ENCODE measurements around the gene MUSTN1.

MUSTN1 gene

DNA sequence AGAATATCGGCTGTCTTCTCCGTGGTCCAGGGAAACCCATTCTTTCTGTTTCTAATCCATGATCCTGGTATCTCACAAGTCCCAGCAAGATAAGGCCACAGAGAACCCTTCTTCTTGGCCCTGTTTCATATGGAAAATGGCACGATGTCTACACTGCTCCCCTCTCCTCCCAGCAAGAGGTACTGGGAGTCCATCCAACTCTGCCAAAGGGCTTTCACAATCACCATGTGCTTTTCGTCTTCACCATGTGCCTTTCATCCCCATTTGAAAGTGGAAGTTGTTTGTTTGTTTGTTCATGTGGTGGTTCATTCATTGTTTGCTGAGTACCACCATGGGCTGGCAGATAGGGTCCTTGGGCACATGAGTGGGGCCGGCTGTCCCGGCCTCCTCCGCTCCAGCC is 34.7 kb downstream of the MUSTN1 start:
- TF ChIP-seq, protein P1, sequence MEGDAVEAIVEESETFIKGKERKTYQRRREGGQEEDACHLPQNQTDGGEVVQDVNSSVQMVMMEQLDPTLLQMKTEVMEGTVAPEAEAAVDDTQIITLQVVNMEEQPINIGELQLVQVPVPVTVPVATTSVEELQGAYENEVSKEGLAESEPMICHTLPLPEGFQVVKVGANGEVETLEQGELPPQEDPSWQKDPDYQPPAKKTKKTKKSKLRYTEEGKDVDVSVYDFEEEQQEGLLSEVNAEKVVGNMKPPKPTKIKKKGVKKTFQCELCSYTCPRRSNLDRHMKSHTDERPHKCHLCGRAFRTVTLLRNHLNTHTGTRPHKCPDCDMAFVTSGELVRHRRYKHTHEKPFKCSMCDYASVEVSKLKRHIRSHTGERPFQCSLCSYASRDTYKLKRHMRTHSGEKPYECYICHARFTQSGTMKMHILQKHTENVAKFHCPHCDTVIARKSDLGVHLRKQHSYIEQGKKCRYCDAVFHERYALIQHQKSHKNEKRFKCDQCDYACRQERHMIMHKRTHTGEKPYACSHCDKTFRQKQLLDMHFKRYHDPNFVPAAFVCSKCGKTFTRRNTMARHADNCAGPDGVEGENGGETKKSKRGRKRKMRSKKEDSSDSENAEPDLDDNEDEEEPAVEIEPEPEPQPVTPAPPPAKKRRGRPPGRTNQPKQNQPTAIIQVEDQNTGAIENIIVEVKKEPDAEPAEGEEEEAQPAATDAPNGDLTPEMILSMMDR (IDR thresholded peaks at IDR 0.05; ENCODE audit: borderline replicate concordance, insufficient read depth, low read depth, low read length) = no peak
- no peak overlapping the region for H3K4me3 ChIP-seq (ENCODE audit: low read depth, low read length)

- no peak overlapping the region for H3K4me3 ChIP-seq (ENCODE audit: low read depth, low read length)
These were observed 35.8 kb downstream of the MUSTN1 start for GRCh38 chr3:52798978-52799476.

DNA sequence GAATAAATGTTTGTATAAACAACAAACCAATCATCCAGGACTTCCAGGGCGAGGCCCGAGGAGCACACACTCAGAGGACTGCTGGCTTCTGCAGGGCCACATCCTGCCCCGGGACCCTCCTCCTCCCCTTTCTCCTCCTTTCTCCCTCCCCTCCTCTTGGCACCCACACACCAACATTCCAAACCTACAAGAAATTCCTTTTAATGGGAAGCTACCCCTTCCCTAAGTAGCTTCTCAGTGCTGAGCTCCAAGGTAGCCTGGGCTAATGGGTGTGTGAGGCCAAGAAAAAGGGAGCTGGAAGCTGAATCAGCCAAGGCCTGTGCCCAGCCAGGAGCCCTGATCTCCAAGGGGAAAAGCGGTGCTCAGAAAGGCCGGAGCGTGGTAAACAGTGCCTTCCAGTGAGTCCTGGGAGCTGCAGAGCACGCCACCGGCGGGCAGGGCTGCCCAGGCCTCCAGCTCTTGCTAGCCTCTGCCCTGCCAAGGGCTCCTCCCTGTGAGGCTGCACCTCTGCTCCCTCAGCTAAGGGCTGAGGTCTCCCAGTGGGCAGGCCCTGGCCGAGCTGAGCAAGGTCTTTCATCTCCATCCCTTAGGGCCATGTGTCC is 36.3 kb downstream of the MUSTN1 start:
- TF ChIP-seq, protein P1 (IDR thresholded peaks at IDR 0.05; ENCODE audit: borderline replicate concordance, insufficient read depth, low read depth, low read length) = no peak
- no peak overlapping the region for H3K4me3 ChIP-seq (ENCODE audit: low read depth, low read length)

More at GRCh38 chr3:52798978-52799476, 35.8 kb downstream of the MUSTN1 start:
- TF ChIP-seq, protein P1 (IDR thresholded peaks at IDR 0.05; ENCODE audit: borderline replicate concordance, insufficient read depth, low read depth, low read length) = peak; percentile 75

GRCh38 chr3:52796411-52796810 is 38.4 kb downstream of the MUSTN1 start:
- TF ChIP-seq, protein P1 (IDR thresholded peaks at IDR 0.05; ENCODE audit: borderline replicate concordance, insufficient read depth, low read depth, low read length) = no peak

GRCh38 chr3:52795298-52795900 is 39.4 kb downstream of the MUSTN1 start:
- TF ChIP-seq, protein P1 (IDR thresholded peaks at IDR 0.05; ENCODE audit: borderline replicate concordance, insufficient read depth, low read depth, low read length) = no peak
- H3K4me3 ChIP-seq (ENCODE audit: low read depth, low read length) = no peak overlapping the region

More at GRCh38 chr3:52796411-52796810, 38.4 kb downstream of the MUSTN1 start:
- H3K4me3 ChIP-seq (ENCODE audit: low read depth, low read length) = no peak overlapping the region

- no peak within 1 kb of the TSS for H3K4me3 ChIP-seq (ENCODE audit: low read depth, low read length)
These were observed 40.2 kb downstream of the MUSTN1 start, which contains the start of gene ITIH3 for GRCh38 chr3:52794612-52795099. Gene ITIH3 (plus strand): TSS chr3:52794796. CDS start chr3:52794804, 8 bp downstream.

More at GRCh38 chr3:52794612-52795099, 40.2 kb downstream of the MUSTN1 start, which contains the start of gene ITIH3:
- TF ChIP-seq, protein P1 (IDR thresholded peaks at IDR 0.05; ENCODE audit: borderline replicate concordance, insufficient read depth, low read depth, low read length) = no peak
